ENCODE data around the gene NUP62.
"Not testable (repeated sequence)": the region's sequence is repeated elsewhere in the genome, so short reads cannot be mapped to it uniquely, and the experiment has no call there.

NUP62 gene

GRCh38 chr19:49929121-49929610 lies at the start of gene NUP62, which contains the start of gene ATF5:
TSS of gene NUP62 (minus strand) at chr19:49929504. CDS start at chr19:49909807, 19,697 bp downstream.
TSS of gene ATF5 (plus strand) at chr19:49929205. CDS start at chr19:49930851, 1,646 bp downstream.
- peak; percentile 92 to 94 for DNase-seq (ENCODE audit: low read depth in 2 of 2)

GRCh38 chr19:49978324-49978723 lies 49.0 kb upstream of the NUP62 start:
- no peak for DNase-seq (ENCODE audit: low read depth in 2 of 2)

- DNase-seq (ENCODE audit: low read depth in 2 of 2) = no peak
Measured at GRCh38 chr19:49977881-49978280, 48.6 kb upstream of the NUP62 start.

- DNase-seq (ENCODE audit: low read depth in 2 of 2) = no peak
Measured at GRCh38 chr19:49977076-49977475, 47.8 kb upstream of the NUP62 start.

GRCh38 chr19:49976496-49976895 lies 47.2 kb upstream of the NUP62 start:
- DNase-seq (ENCODE audit: low read depth in 2 of 2) = no peak

- DNase-seq (ENCODE audit: low read depth in 2 of 2) = no peak
Measured at GRCh38 chr19:49975051-49975450, 45.7 kb upstream of the NUP62 start.

GRCh38 chr19:49973987-49974386 lies 44.7 kb upstream of the NUP62 start:
- no peak for DNase-seq (ENCODE audit: low read depth in 2 of 2)

- DNase-seq (ENCODE audit: low read depth in 2 of 2) = no peak
Measured at GRCh38 chr19:49972841-49973240, 43.5 kb upstream of the NUP62 start.

- DNase-seq (ENCODE audit: low read depth in 2 of 2) = no peak
Measured at GRCh38 chr19:49971991-49972411, 42.7 kb upstream of the NUP62 start.

GRCh38 chr19:49969355-49969754 lies 40.1 kb upstream of the NUP62 start:
- DNase-seq (ENCODE audit: low read depth in 2 of 2) = not testable (repeated sequence)

GRCh38 chr19:49968279-49968922 lies 39.1 kb upstream of the NUP62 start:
- DNase-seq (ENCODE audit: low read depth in 2 of 2) = no peak

GRCh38 chr19:49960980-49961379 lies 31.7 kb upstream of the NUP62 start, which contains the start of gene SIGLEC11:
TSS of gene SIGLEC11 (minus strand) at chr19:49961172. CDS start at chr19:49961081, 91 bp downstream.
- DNase-seq (ENCODE audit: low read depth in 2 of 2) = not testable (repeated sequence)

- DNase-seq (ENCODE audit: low read depth in 2 of 2) = not testable (repeated sequence)
Measured at GRCh38 chr19:49959892-49960291, 30.6 kb upstream of the NUP62 start.

GRCh38 chr19:49958596-49958995 lies 29.3 kb upstream of the NUP62 start:
- not testable (repeated sequence) for DNase-seq (ENCODE audit: low read depth in 2 of 2)

GRCh38 chr19:49958144-49958543 lies 28.8 kb upstream of the NUP62 start:
- not testable (repeated sequence) for DNase-seq (ENCODE audit: low read depth in 2 of 2)

- no peak for DNase-seq (ENCODE audit: low read depth in 2 of 2)
Measured at GRCh38 chr19:49957262-49957915, 28.1 kb upstream of the NUP62 start.

GRCh38 chr19:49956115-49956495 lies 26.8 kb upstream of the NUP62 start:
- no peak for DNase-seq (ENCODE audit: low read depth in 2 of 2)

- DNase-seq (ENCODE audit: low read depth in 2 of 2) = no peak
Measured at GRCh38 chr19:49954933-49955332, 25.6 kb upstream of the NUP62 start.

- no peak for DNase-seq (ENCODE audit: low read depth in 2 of 2)
Measured at GRCh38 chr19:49954092-49954829, 25.0 kb upstream of the NUP62 start.

- no peak for DNase-seq (ENCODE audit: low read depth in 2 of 2)
Measured at GRCh38 chr19:49953416-49953815, 24.1 kb upstream of the NUP62 start.

- DNase-seq (ENCODE audit: low read depth in 2 of 2) = no peak
Measured at GRCh38 chr19:49952906-49953305, 23.6 kb upstream of the NUP62 start.

- no peak for DNase-seq (ENCODE audit: low read depth in 2 of 2)
Measured at GRCh38 chr19:49952479-49952836, 23.2 kb upstream of the NUP62 start.
